Kidney epithelial cell (primary cell): ENCODE data around the gene PID1. TPM values are rescaled to one million over a fixed set of nuclear protein-coding genes. Genes with fewer than 3 reads are reported as not detected.

Source experiments
- DNase-seq: peaks from one replicate; pipeline ENCODE4 v3.0.0-alpha.2; 2010; ENCODE audit warnings: low read depth
- H3K27me3 ChIP-seq: 2 replicates; pipeline ENCODE4 v1.6.0; 2011; ENCODE audit warnings: low read length; ENCODE audit not compliant: control insufficient read depth, insufficient read depth
- H3K36me3 ChIP-seq: 2 replicates; pipeline ENCODE4 v1.5.1; 2011; ENCODE audit warnings: low read length; ENCODE audit not compliant: control insufficient read depth, insufficient read depth
- H3K4me3 ChIP-seq: 2 replicates; pipeline ENCODE4 v1.5.1; 2011; ENCODE audit warnings: low read depth, mild to moderate bottlenecking, control low read depth, low read length
- CTCF ChIP-seq: IDR thresholded peaks from 2 replicates; pipeline ENCODE4 v1.5.1; 2011; ENCODE audit warnings: mild to moderate bottlenecking, moderate library complexity, low read length, control low read depth, inconsistent platforms; ENCODE audit not compliant: insufficient read depth, poor library complexity, severe bottlenecking
- total RNA-seq: library from RNA; depleted of rRNA; stranded (reverse); fragments of >200 nt; gene quantifications from 2 replicates; pipeline ENCODE4 v1.2.3, GENCODE V29; 2015

The PID1 gene
- total RNA-seq, 1 donor from 2014 or later = 0.21 TPM

- no peaks in the 10 kb centered on the region for H3K36me3 ChIP-seq
- TF ChIP-seq CTCF = no peak
- no peak for DNase-seq
- H3K4me3 ChIP-seq = no peak overlapping the region
- H3K27me3 ChIP-seq = no peaks in the 10 kb centered on the region
Observed at GRCh38 chr2:229174794-229175496, 96.1 kb downstream of the PID1 start.

GRCh38 chr2:229173825-229174359 is 97.2 kb downstream of the PID1 start:
- no peak for TF ChIP-seq CTCF
- DNase-seq = no peak
- no peaks in the 10 kb centered on the region for H3K27me3 ChIP-seq
- H3K36me3 ChIP-seq = no peaks in the 10 kb centered on the region
- no peak overlapping the region for H3K4me3 ChIP-seq

- no peak for TF ChIP-seq CTCF
- DNase-seq = no peak
- Histone ChIP-seq H3K4me3 (no peak overlapping the region), H3K36me3 (no peaks in the 10 kb centered on the region), H3K27me3 (no peaks in the 10 kb centered on the region)
Observed at GRCh38 chr2:229170916-229171315, 100.2 kb downstream of the PID1 start.

- no peak for DNase-seq
- no peak overlapping the region for H3K4me3 ChIP-seq
- no peaks in the 10 kb centered on the region for H3K27me3 ChIP-seq
- TF ChIP-seq CTCF = no peak
- no peaks in the 10 kb centered on the region for H3K36me3 ChIP-seq
Observed at GRCh38 chr2:229170171-229170570, 100.9 kb downstream of the PID1 start.

GRCh38 chr2:229169751-229170150 is 101.3 kb downstream of the PID1 start:
- TF ChIP-seq CTCF = no peak
- no peaks in the 10 kb centered on the region for H3K36me3 ChIP-seq
- H3K4me3 ChIP-seq = no peak overlapping the region
- no peak for DNase-seq
- no peaks in the 10 kb centered on the region for H3K27me3 ChIP-seq

GRCh38 chr2:229164545-229165249 is 106.4 kb downstream of the PID1 start:
- Histone ChIP-seq H3K27me3 (no peaks in the 10 kb centered on the region), H3K36me3 (no peaks in the 10 kb centered on the region), H3K4me3 (no peak overlapping the region)
- TF ChIP-seq CTCF = no peak
- DNase-seq = no peak
